ENCODE measurements around the gene ADAMTS3.

DNA sequence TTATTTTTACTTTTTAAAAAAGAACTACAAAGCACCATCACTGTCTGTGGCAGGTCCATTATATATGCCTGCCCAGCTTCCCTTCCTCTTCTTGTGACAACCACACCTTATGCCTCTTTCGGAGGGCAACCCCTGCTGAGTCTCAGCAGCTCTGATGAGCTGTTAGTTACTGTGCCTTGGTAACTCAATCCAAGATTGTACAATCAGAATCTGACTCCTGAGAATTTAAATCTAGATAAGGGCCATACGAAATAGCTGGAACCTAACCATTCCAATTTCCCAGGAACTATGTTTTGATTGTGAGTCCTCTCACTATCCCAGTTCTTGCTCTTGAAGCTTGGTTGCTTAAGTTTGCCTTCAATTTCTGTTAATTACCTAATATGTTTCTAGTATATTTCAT lies 61.9 kb downstream of the ADAMTS3 start:
- no peak for TF ChIP-seq POLR2A (IDR thresholded peaks at IDR 0.05)
- TF ChIP-seq, protein P1, sequence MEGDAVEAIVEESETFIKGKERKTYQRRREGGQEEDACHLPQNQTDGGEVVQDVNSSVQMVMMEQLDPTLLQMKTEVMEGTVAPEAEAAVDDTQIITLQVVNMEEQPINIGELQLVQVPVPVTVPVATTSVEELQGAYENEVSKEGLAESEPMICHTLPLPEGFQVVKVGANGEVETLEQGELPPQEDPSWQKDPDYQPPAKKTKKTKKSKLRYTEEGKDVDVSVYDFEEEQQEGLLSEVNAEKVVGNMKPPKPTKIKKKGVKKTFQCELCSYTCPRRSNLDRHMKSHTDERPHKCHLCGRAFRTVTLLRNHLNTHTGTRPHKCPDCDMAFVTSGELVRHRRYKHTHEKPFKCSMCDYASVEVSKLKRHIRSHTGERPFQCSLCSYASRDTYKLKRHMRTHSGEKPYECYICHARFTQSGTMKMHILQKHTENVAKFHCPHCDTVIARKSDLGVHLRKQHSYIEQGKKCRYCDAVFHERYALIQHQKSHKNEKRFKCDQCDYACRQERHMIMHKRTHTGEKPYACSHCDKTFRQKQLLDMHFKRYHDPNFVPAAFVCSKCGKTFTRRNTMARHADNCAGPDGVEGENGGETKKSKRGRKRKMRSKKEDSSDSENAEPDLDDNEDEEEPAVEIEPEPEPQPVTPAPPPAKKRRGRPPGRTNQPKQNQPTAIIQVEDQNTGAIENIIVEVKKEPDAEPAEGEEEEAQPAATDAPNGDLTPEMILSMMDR (IDR thresholded peaks at IDR 0.05 in 4 of 5, conservative IDR thresholded peaks at IDR 0.05 in 1 of 5) = no peak
